ENCODE measurements around the gene MED12L.

Gene MED12L

DNA sequence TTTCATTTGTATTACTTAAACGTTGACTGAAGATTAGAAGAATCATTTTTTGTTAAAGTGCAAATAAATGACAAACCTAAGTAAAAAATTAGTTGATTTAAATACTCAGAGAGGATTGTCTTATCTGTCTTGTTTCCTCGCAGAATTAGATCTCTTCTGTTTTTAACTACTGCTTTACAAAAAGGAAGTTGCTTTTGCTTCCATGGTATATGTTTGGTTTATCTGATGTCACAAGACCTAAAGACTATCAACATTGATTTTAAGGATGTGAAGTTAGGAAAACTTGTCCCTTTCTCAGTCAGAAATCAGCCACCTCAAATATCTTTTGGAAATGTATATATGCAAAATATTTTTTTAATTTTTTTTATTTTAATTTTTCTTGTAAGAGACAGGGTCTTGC, 88.9 kb downstream of the MED12L start:
- DNase-seq (ENCODE audit: low spot score), result no peak
- FAIRE-seq, result no peak

GRCh38 chr3:151175952-151176351, 90.5 kb downstream of the MED12L start:
- FAIRE-seq (no peak), DNase-seq (ENCODE audit: low spot score) (no peak)

- DNase-seq (ENCODE audit: low spot score), result no peak
- FAIRE-seq, result no peak
Measured at GRCh38 chr3:151178208-151178845, 92.9 kb downstream of the MED12L start.

DNA sequence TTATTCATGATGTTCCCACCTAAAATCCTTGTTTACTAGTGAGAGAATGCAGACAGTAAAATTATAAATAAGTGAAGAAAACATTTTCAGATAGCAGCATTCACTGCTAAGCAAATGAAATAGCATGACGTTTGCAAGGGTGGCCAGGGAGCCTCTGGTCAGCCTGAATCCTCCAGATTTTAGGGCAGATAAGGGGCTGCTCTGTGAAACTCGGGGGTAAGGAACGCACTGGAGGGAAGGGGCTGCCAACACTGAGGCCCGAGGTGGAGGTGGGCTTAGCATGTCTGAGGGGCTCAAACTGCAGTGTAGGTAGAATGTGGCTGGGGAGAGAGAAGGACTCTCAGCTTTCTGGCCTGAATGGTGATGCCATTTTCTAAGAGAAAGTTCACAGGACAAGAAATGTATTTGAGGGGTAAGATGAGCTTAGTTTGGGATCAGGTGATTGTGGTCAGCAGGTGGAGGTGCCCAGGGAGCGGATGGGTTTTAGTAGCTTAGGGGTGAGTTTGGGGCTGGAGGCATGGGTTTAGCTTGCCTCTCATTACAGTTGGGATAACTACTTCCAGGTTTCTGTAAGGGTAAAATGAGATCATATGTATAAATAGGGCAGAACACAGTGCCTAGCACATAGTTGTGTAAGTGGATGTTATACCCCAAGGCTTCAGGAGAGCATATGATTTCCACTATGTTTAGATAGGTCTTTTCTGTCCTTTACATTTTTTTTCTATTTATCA, 97.0 kb downstream of the MED12L start:
- DNase-seq (ENCODE audit: low spot score), result no peak
- FAIRE-seq, result no peak

DNA sequence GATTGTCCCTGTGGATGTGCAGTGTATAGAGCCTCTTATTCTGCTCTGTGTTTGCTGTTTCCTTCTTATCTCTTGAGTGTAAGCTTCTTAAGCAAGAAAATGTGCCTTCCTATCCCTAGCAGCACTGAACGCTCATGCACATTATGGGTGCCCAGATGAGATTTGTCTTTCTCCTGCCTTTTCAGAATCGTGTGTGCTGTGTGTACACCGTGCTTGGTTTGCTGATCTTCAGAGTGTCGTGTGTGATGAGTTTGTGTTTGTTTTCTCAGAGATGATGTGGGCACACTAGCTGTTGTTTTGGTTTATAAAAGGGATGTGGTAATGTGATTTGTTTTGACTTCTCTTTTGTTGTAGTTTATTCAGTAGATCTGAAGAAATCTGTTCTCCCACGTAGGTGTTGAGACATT, 97.8 kb downstream of the MED12L start:
- no peak for DNase-seq (ENCODE audit: low spot score)
- no peak for FAIRE-seq

DNA sequence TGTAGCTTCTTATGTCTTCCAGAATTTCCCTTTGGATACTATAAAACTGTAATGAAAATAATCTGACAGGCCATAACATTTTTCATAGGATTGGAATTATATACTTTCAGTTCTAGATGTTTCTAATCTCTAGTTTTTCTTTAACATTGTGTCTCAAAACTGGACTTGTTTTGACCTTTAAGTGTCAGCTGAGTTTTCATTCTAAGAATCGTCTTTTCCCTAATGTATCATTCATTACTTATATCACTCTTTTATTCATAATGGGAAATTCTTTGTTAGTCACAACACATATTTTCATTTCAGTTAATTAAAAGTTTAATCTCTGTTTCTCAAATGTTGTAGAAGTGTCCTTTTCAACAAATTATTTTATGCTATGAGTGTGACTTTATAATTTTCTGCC, 105.6 kb downstream of the MED12L start:
- no peak for DNase-seq (ENCODE audit: low spot score)
- FAIRE-seq, result no peak

- DNase-seq (ENCODE audit: low spot score) (no peak), FAIRE-seq (no peak)
Measured at GRCh38 chr3:151192545-151192944, 107.1 kb downstream of the MED12L start.

DNA sequence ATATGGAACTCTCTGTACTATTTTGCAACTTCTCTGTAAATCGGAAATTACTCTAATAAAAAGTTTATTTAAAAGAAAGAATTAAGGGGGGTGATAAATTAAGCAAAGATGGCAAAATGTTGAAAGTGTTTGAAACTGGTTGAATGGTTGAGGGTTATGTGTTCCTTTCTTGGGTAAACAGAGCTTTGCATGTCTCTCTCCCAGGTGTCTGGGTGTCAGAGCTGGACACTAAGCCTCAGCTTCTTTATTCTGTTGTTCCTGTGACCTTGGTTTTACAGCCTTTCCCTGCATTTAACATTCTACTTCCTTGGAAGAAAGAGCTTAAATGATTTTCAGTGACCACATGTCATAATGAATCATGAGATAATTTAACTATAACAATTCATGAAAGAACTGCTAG, 110.4 kb downstream of the MED12L start:
- FAIRE-seq (no peak), DNase-seq (ENCODE audit: low spot score) (no peak)

- DNase-seq (ENCODE audit: low spot score) (no peak), FAIRE-seq (no peak)
Measured at GRCh38 chr3:151196434-151196833, 111.0 kb downstream of the MED12L start.

- DNase-seq (ENCODE audit: low spot score), result no peak
- FAIRE-seq, result no peak
Measured at GRCh38 chr3:151197228-151197627, 111.8 kb downstream of the MED12L start.

- DNase-seq (ENCODE audit: low spot score) (no peak), FAIRE-seq (no peak)
Measured at GRCh38 chr3:151197981-151198767, 112.7 kb downstream of the MED12L start.

- FAIRE-seq, result no peak
- DNase-seq (ENCODE audit: low spot score), result no peak
Measured at GRCh38 chr3:151198849-151199248, 113.4 kb downstream of the MED12L start.

GRCh38 chr3:151199554-151200438, 114.3 kb downstream of the MED12L start:
- no peak for DNase-seq (ENCODE audit: low spot score)
- no peak for FAIRE-seq

DNA sequence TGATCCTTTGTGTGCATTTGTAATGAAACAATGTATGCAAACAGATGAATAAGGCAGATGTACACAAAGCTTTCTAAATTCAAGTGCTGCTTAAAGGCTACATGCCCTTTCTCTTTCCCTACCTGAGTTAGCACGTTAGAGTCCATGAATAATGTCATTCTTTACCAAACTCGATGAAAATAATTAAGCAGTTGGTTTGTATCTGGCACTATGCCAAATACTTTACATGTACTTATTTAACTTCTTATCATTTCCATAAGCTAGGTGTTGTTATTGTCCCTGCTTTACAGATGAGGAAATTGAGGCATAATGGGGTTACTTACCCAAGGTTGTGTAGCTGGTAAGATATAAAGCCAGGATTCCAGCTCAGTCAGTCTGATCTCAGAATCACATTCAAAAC, 115.1 kb downstream of the MED12L start:
- DNase-seq (ENCODE audit: low spot score), result no peak
- no peak for FAIRE-seq

GRCh38 chr3:151201051-151201730, 115.7 kb downstream of the MED12L start:
- no peak for FAIRE-seq
- no peak for DNase-seq (ENCODE audit: low spot score)

GRCh38 chr3:151203051-151203420, 117.6 kb downstream of the MED12L start, which contains the start of gene GPR171:
Gene GPR171 (minus strand): TSS chr3:151203216. CDS start chr3:151199386, 3,830 bp downstream.
- DNase-seq (ENCODE audit: low spot score), result no peak
- no peak for FAIRE-seq

GRCh38 chr3:151204530-151205402, 119.3 kb downstream of the MED12L start:
- FAIRE-seq, result no peak

DNA sequence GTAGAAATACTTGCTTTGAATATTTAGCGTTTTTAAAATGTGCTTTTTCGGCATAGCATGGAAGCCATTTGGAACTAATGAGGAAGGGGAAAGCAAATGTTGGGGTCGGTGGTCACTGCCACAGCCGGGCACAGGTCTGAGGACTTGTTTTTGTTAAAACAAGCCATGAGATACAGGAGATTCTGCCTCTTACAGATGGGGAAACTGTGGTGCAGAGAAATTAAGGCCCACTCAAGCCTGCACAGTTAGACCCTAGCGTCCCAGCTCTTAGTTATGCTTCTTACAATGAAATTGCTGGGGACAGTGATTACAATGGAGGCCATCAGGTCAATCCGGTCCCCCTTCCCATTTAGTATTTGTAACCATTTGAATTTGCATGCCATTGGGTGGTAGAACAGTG, 120.0 kb downstream of the MED12L start:
- FAIRE-seq (no peak), DNase-seq (ENCODE audit: low spot score) (no peak)

More at GRCh38 chr3:151204530-151205402, 119.3 kb downstream of the MED12L start:
- DNase-seq (ENCODE audit: low spot score), result no peak

DNA sequence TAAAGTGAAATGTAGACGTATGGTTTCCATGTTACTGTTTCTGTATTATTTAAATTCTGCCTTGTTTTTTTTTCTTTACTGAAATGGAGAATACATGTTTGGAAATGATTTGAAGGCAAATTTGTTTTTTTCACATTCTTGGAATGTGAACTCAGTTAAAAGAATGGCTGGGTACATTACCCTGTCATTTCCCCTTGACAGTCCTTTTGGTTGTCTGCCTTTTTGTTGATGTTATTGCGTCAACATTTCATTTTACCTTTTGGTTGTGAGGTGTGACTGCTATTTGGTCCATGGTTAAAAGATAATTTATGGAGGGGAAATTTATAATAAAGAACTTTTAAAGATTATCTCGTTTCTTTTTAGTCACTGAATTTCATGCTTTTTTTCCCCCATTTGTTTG, 120.7 kb downstream of the MED12L start:
- DNase-seq (ENCODE audit: low spot score) (no peak), FAIRE-seq (no peak)

GRCh38 chr3:151209654-151210053, 124.2 kb downstream of the MED12L start:
- FAIRE-seq (no peak), DNase-seq (ENCODE audit: low spot score) (no peak)
